ENCODE measurements around the gene FAM3C.

GRCh38 chr7:121351682-121352081, 44.4 kb downstream of the FAM3C start:
- TF ChIP-seq, protein P1, sequence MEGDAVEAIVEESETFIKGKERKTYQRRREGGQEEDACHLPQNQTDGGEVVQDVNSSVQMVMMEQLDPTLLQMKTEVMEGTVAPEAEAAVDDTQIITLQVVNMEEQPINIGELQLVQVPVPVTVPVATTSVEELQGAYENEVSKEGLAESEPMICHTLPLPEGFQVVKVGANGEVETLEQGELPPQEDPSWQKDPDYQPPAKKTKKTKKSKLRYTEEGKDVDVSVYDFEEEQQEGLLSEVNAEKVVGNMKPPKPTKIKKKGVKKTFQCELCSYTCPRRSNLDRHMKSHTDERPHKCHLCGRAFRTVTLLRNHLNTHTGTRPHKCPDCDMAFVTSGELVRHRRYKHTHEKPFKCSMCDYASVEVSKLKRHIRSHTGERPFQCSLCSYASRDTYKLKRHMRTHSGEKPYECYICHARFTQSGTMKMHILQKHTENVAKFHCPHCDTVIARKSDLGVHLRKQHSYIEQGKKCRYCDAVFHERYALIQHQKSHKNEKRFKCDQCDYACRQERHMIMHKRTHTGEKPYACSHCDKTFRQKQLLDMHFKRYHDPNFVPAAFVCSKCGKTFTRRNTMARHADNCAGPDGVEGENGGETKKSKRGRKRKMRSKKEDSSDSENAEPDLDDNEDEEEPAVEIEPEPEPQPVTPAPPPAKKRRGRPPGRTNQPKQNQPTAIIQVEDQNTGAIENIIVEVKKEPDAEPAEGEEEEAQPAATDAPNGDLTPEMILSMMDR (conservative IDR thresholded peaks at IDR 0.05) = no peak; the same call in 1 of the 2 replicates
- TF ChIP-seq ZFX (IDR thresholded peaks at IDR 0.05) = no peak
